PFSK-1 (cell line): ENCODE measurements around the gene SYF2.

ENCODE experiments used
- POLR2AphosphoS5 ChIP-seq: IDR thresholded peaks from 2 replicates; pipeline ENCODE4 v1.6.1; 2012; ENCODE audit warnings: low read depth, mild to moderate bottlenecking, control low read depth, low read length, moderate library complexity
- SIN3A ChIP-seq: IDR thresholded peaks from 2 replicates; pipeline ENCODE4 v1.6.1; 2012; ENCODE audit warnings: mild to moderate bottlenecking, low read length, moderate library complexity, borderline replicate concordance; ENCODE audit not compliant: insufficient read depth
- TAF1 ChIP-seq: IDR thresholded peaks from 2 replicates; pipeline ENCODE4 v1.6.1; 2012; ENCODE audit warnings: low read length, control low read depth, borderline replicate concordance; ENCODE audit not compliant: insufficient read depth

DNA sequence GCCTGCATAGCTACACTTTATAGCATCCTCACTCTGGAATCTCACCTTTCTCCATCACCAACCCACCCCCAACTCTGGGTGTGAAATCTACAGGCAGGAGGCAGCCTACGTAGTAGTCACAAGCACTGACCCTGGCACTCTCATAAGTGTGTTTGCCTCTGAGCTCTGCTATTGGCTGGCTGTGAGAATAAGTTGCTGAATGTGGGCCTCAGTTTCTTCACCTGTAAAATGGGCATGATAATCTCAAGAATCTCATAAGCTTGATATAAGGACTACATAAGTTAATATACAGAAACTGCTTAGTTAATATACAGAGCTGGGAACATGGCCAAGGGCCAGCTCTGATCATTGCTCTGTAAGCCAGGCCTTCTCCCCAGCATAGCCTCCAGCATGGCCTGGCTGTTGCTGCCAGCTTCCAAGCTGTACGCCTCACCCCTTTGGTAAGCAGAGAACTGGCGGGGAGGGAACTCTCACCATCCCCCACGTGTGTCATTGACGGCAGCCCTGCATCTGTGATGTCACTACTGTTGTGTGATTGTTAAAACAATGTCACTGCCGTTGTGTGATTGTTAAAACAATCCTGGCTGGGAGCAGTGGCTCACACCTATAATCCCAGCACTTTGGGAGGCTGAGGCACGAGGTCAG, 53.3 kb downstream of the SYF2 start:
- no peak for TF ChIP-seq POLR2AphosphoS5
- no peak for TF ChIP-seq SIN3A
- TF ChIP-seq TAF1 = no peak
